K562 (cell line): ENCODE data around the gene OCEL1. TPM values are rescaled to one million over a fixed set of nuclear protein-coding genes. Genes with fewer than 3 reads are reported as not detected.
A peak's percentile ranks its signal among the peaks of the same experiment; 100 is the strongest.

Experiments used
- ATF3 ChIP-seq, 2 experiments: fragments of 450-650 bp in 1 of 2; sonication (generic) in 1 of 2; formaldehyde crosslinking in 1 of 2; IDR thresholded peaks in 1 of 2; conservative IDR thresholded peaks in 1 of 2; 2 replicates each; pipeline versions ENCODE4 v1.6.1 to v1.8.1; 2016 to 2023; ENCODE audit warnings: mild to moderate bottlenecking in 2 of 2, moderate library complexity in 2 of 2, inconsistent platforms in 1 of 2, missing genetic modification reagents in 1 of 2
- EWSR1 ChIP-seq: fragments of 450-650 bp; IDR thresholded peaks from 2 replicates; pipeline ENCODE4 v1.6.1; 2018; ENCODE audit warnings: borderline replicate concordance, mild to moderate bottlenecking, low read depth, moderate library complexity; ENCODE audit not compliant: partially characterized antibody
- NR3C1 ChIP-seq: sonication (generic); formaldehyde crosslinking; IDR thresholded peaks from 2 replicates; pipeline ENCODE4 v1.8.1; 2022; ENCODE audit warnings: missing genetic modification reagents
- REST ChIP-seq, 2 experiments: fragments of 450-650 bp; formaldehyde crosslinking in 1 of 2; IDR thresholded peaks; 2 replicates each; pipeline versions ENCODE4 v1.4.0 to v1.6.1; 2014 to 2020; ENCODE audit warnings: mild to moderate bottlenecking in 2 of 2, borderline replicate concordance in 1 of 2, low read depth in 1 of 2
- SMAD2 ChIP-seq: fragments of 150-350 bp; IDR thresholded peaks from 2 replicates; pipeline ENCODE4 v1.6.1; 2014; ENCODE audit warnings: low read depth, mild to moderate bottlenecking, low read length
- TCF7L2 ChIP-seq: fragments of 150-350 bp; IDR thresholded peaks from 2 replicates; pipeline ENCODE4 v1.6.1; 2016; ENCODE audit warnings: low read depth, mild to moderate bottlenecking, low read length, moderate library complexity
- ZFPM2 ChIP-seq: fragments of 250-450 bp; sonication (Bioruptor Pico); IDR thresholded peaks from 2 replicates; pipeline ENCODE4 v1.5.1; 2022; ENCODE audit warnings: mild to moderate bottlenecking
- ZNF740 ChIP-seq, 3 experiments: fragments of 200-800 bp in 1 of 3; sonication (Bioruptor generic) in 1 of 3; sonication (generic) in 1 of 3; formaldehyde crosslinking in 1 of 3; IDR thresholded peaks; 2 replicates each; pipeline versions ENCODE4 v1.6.1 to v1.8.0; 2016 to 2022; ENCODE audit warnings: mild to moderate bottlenecking in 2 of 3, missing compliant biosample characterization in 2 of 3, missing genetic modification characterization in 2 of 3, missing genetic modification reagents in 1 of 3
- ZNF75A ChIP-seq: fragments of 450-650 bp; formaldehyde crosslinking; IDR thresholded peaks from 2 replicates; pipeline ENCODE4 v1.4.0; 2020; ENCODE audit warnings: mild to moderate bottlenecking
- ZNF780A ChIP-seq: fragments of 250-450 bp; sonication (Bioruptor Pico); IDR thresholded peaks from 2 replicates; pipeline ENCODE4 v1.5.0; 2021; ENCODE audit warnings: mild to moderate bottlenecking
- polyA plus RNA-seq, 8 experiments: library from polyadenylated mRNA; depleted of rRNA in 4 of 8; stranded (reverse) in 5 of 8; unstranded in 3 of 8; fragments of >200 nt; fragmentation: Nextera tagmentation in 2 of 8; fragmentation: Illumina TruSeq in 1 of 8; extraction: Ambion mirVana in 2 of 8; extraction: Trizol in 1 of 8; gene quantifications; 2 replicates each; pipeline versions ENCODE4 v1.2.1 to v1.2.3, GENCODE V29; 2011 to 2014; ENCODE audit warnings: inconsistent platforms in 1 of 8, missing spikeins in 1 of 8
- total RNA-seq, 7 experiments: library from RNA; depleted of rRNA in 6 of 7; stranded (reverse); fragments of >200 nt in 6 of 7; fragmentation: Illumina TruSeq in 2 of 7; extraction: Trizol in 2 of 7; gene quantifications; 2 replicates each; pipeline versions ENCODE4 v1.2.1 to v1.2.3, GENCODE V29; 2011 to 2021; ENCODE audit warnings: low replicate concordance in 1 of 7

OCEL1 gene
- total and polyA plus RNA-seq, 9 of the 15 experiments (the other 6 are each of a cell fraction or from before 2014, with no cell fraction given): 8.0 to 38.0 (median 12.4) TPM

- TF ChIP-seq TCF7L2 (no peak), ATF3 (IDR thresholded peaks at IDR 0.05) (no peak), ATF3 (CRISPR knock-in tag; conservative IDR thresholded peaks at IDR 0.05) (0 out of 2 replicates have a peak, but pooled peaks have one; percentile 33), NR3C1 (no peak), ZNF740 (CRISPR knock-in tag; IDR thresholded peaks at IDR 0.05) (no peak), ZNF740 (tag; IDR thresholded peaks at IDR 0.05) (no peak), EWSR1 (no peak), SMAD2 (no peak), ZFPM2 (CRISPR knock-in tag) (no peak), ZNF780A (CRISPR knock-in tag) (no peak), ZNF75A (no peak), REST (IDR thresholded peaks at IDR 0.05; ENCODE audit: borderline replicate concordance) (peak; percentile 66), REST (CRISPR knock-in tag; IDR thresholded peaks at IDR 0.05; ENCODE audit: low read depth) (no peak; the same call in 1 of the 2 replicates)
These were observed at the start of gene OCEL1 (continued) for GRCh38 chr19:17226002-17226933.
